SJCRH30 (cell line): ENCODE results near the gene CCDC85C. TPM values are rescaled to one million over a fixed set of nuclear protein-coding genes. Genes with fewer than 3 reads are reported as not detected.
A peak's percentile ranks its signal among the peaks of the same experiment; 100 is the strongest.

ENCODE experiments used
- DNase-seq, 2 experiments: peaks; one replicate each; pipeline ENCODE4 v3.0.0-alpha.2; 2015 to 2020
- H3K27ac ChIP-seq: fragments of 250-450 bp; sonication (Bioruptor Pico); 2 replicates; pipeline ENCODE4 v1.5.1; 2020; ENCODE audit warnings: mild to moderate bottlenecking, moderate library complexity
- H3K27me3 ChIP-seq: fragments of 250-450 bp; sonication (Bioruptor Pico); 2 replicates; pipeline ENCODE4 v1.5.1; 2020; ENCODE audit warnings: mild to moderate bottlenecking, moderate library complexity
- H3K36me3 ChIP-seq: fragments of 250-450 bp; sonication (Bioruptor Pico); 2 replicates; pipeline ENCODE4 v1.5.1; 2020; ENCODE audit warnings: mild to moderate bottlenecking, moderate library complexity
- H3K4me1 ChIP-seq: fragments of 250-450 bp; sonication (Bioruptor Pico); 2 replicates; pipeline ENCODE4 v1.5.1; 2020; ENCODE audit warnings: mild to moderate bottlenecking, moderate library complexity
- H3K4me3 ChIP-seq: fragments of 250-450 bp; sonication (Bioruptor Pico); 2 replicates; pipeline ENCODE4 v1.5.1; 2020; ENCODE audit warnings: mild to moderate bottlenecking, moderate library complexity
- H3K9me3 ChIP-seq: fragments of 250-450 bp; sonication (Bioruptor Pico); replicated peaks from 2 replicates; pipeline ENCODE4 v1.5.1; 2020; ENCODE audit warnings: mild to moderate bottlenecking, moderate library complexity
- total RNA-seq: library from RNA; depleted of rRNA; stranded (reverse); fragments of >200 nt; shearing (Covaris generic); gene quantifications from 2 replicates; pipeline ENCODE4 v1.2.3, GENCODE V29; 2014

The CCDC85C gene
- total RNA-seq, 1 experiment from 2014 or later, result 12.9 TPM

DNA sequence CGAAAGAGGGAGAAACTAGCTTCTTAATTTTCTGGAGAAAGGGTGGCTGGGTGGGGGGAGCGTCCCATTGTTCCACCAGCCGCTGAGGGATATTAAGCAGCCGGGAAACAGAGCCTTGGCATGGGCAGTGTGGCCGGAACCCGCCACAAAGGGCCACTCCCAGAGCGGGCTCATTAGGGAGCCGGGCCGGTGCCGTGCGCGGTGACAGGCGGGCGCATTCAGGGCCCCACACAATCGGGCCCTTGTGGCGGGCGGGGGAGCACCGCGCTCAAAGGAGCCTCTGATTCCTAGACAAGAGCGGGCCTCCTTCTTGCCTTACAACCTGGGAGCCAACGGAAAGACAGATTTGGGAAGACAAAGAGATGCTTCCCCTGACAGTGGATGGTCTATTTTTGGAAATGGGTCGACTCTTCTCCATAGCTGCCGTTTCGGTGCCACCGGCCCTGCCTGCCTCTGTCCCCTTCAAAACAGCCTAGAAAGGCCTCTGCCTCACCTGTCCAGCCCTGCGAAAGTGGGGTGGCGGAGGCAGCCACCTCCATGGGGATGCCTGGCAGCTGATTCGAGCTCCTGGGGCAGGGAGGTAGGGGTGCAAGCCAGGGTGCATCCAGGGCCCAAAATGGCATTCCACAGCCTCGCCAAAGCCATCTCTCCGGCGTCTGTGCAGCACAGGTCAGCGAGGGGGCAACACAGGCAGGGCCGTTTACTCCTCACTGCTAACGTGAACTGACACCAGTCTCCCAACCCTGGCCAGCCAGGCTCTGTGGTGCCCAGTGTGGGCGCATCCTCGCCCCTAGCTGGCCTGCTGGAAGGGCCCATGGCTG is 10.9 kb downstream of the CCDC85C start:
- Histone ChIP-seq H3K9me3 (no peaks in the 10 kb centered on the region), H3K27me3 (no peaks in the 10 kb centered on the region), H3K36me3 (no peaks in the 10 kb centered on the region), H3K27ac (no peak overlapping the region), H3K4me1 (peaks cover 26% of the 10 kb centered on the region), H3K4me3 (no peak overlapping the region)
- DNase-seq, result no peak

DNA sequence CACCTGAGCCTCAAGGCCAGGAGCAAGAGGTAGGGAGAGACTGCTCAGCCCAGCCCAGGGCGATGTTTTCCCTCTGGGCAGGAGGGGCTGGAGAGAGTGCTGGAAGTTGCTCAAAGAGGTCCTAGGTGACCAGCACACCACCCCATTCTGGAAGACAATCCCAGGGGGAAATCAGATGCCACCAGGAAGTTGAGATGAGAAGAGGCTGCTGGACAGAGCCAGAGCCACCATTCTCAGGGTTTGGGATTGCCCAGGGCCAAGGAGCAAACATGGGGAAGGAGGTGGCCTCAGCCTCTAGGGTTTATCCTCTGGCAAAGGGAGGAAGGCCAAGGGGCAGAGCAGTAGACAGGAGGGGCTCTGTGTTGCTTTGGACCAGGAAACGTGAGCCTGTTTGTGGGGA is 11.6 kb downstream of the CCDC85C start:
- Histone ChIP-seq H3K9me3 (no peaks in the 10 kb centered on the region), H3K27me3 (no peaks in the 10 kb centered on the region), H3K36me3 (no peaks in the 10 kb centered on the region), H3K4me3 (no peak overlapping the region), H3K4me1 (peaks cover 26% of the 10 kb centered on the region), H3K27ac (no peak overlapping the region)
- DNase-seq, result no peak

- no peaks in the 10 kb centered on the region for H3K27me3 ChIP-seq
- H3K27ac ChIP-seq, result no peak overlapping the region
- H3K4me1 ChIP-seq, result peaks cover 26% of the 10 kb centered on the region
- H3K36me3 ChIP-seq, result no peaks in the 10 kb centered on the region
- H3K4me3 ChIP-seq, result no peak overlapping the region
- H3K9me3 ChIP-seq, result no peaks in the 10 kb centered on the region
- DNase-seq, result peak; percentile 52 to 59
Observed at GRCh38 chr14:99590746-99591555, 13.1 kb downstream of the CCDC85C start.

- H3K9me3 ChIP-seq, result no peaks in the 10 kb centered on the region
- no peaks in the 10 kb centered on the region for H3K36me3 ChIP-seq
- DNase-seq, result peak; percentile 44 to 75
- H3K4me3 ChIP-seq, result no peak overlapping the region
- H3K27ac ChIP-seq, result no peak overlapping the region
- H3K4me1 ChIP-seq, result peaks cover 26% of the 10 kb centered on the region
- H3K27me3 ChIP-seq, result no peaks in the 10 kb centered on the region
Observed at GRCh38 chr14:99589651-99590530, 14.1 kb downstream of the CCDC85C start.

- Histone ChIP-seq H3K27me3 (no peaks in the 10 kb centered on the region), H3K27ac (no peak overlapping the region), H3K9me3 (no peaks in the 10 kb centered on the region), H3K4me1 (peaks cover 26% of the 10 kb centered on the region), H3K36me3 (no peaks in the 10 kb centered on the region), H3K4me3 (no peak overlapping the region)
- DNase-seq, result no peak
Observed at GRCh38 chr14:99589031-99589441, 15.0 kb downstream of the CCDC85C start.

DNA sequence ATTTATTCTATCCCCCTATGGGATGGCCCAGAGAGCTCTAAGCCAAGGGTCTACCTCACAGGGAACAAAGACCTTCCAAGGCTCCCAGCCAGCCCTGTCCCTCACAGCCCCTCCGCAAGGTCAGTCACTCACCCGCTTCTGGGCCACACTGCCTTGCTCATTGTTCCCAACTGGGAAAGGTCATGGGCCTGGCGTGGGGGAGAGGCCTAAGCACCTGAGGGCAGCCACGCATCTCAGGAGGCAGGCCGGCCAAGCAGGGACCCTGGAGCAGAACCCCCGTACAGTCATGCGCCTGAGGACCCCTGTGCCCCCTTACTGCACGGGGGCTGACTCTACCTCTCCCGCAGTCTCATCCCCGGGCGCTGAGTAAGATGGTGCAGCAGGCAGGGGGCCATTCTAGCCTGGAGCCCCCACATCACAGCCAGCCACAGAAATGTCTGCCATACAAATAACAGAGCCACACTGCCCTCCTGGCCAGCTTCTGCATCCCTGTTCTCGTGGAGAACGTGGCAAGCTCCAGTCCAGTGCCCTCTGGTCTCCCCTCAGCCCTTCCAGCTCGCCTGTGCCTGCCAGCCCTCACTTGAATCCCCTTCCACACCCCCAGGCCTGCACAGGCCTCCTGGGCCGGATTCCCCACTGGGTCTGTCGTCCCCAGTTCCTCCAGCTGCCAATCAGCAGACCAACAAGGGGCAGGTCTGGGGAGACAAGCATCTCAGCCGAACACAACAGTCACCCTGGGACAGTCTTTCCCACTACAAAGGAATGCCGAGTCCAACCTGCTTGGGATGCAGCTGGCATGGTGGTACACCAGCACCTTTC is 16.3 kb downstream of the CCDC85C start:
- no peak overlapping the region for H3K4me3 ChIP-seq
- H3K36me3 ChIP-seq, result no peaks in the 10 kb centered on the region
- H3K27ac ChIP-seq, result no peak overlapping the region
- H3K4me1 ChIP-seq, result peaks cover 26% of the 10 kb centered on the region
- DNase-seq, result no peak
- no peaks in the 10 kb centered on the region for H3K9me3 ChIP-seq
- H3K27me3 ChIP-seq, result no peaks in the 10 kb centered on the region

- no peaks in the 10 kb centered on the region for H3K27me3 ChIP-seq
- no peak for DNase-seq
- peaks cover 26% of the 10 kb centered on the region for H3K4me1 ChIP-seq
- no peaks in the 10 kb centered on the region for H3K9me3 ChIP-seq
- no peak overlapping the region for H3K4me3 ChIP-seq
- no peaks in the 10 kb centered on the region for H3K36me3 ChIP-seq
- H3K27ac ChIP-seq, result no peak overlapping the region
Observed at GRCh38 chr14:99586761-99587459, 17.1 kb downstream of the CCDC85C start.

GRCh38 chr14:99586054-99586760 is 17.8 kb downstream of the CCDC85C start:
- Histone ChIP-seq H3K9me3 (no peaks in the 10 kb centered on the region), H3K27ac (no peak overlapping the region), H3K4me3 (no peak overlapping the region), H3K27me3 (no peaks in the 10 kb centered on the region), H3K36me3 (no peaks in the 10 kb centered on the region), H3K4me1 (peaks cover 24% of the 10 kb centered on the region)
- no peak for DNase-seq

DNA sequence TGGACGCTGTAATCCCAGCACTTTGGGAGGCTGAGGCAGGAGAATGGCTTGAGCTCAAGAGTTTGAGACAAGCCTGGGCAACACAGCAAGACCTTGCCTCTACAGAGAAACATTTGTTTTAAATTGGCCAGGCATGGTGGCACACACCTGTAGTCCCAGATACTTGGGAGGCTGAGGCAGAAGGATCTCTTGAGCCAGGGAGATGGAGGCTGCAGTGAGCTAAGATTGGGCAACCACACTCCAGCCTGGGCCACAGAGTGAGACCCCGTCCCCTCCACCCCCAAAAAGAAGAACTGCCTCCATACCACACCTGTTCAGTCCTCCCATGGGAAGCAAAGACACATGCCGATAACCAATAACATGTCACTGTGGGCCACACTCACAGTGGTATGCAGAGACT is 19.2 kb downstream of the CCDC85C start:
- H3K9me3 ChIP-seq, result no peaks in the 10 kb centered on the region
- H3K4me1 ChIP-seq, result peaks cover 13% of the 10 kb centered on the region; the same call in 1 of the 2 replicates
- DNase-seq, result no peak
- H3K27me3 ChIP-seq, result no peaks in the 10 kb centered on the region
- H3K4me3 ChIP-seq, result no peak overlapping the region
- H3K27ac ChIP-seq, result no peak overlapping the region
- H3K36me3 ChIP-seq, result no peaks in the 10 kb centered on the region

DNA sequence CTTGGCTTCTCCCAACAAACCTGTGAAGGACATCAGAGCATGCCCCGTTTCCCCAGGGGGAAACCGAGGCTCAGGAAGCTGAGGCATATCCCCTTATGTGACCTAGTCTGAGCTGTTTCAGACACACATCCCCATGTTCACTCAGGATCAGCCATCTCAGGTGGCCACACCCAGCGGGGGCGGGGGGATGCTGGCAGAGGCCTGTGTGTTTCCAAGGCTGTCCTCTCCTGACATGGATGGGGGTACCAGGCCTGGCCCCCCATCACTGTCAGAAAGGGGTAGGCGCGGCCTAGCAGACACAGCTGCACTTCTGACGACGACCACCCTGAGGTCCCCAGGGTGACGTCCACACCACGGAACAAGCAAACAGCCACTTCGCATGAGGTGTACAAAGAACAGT is 22.1 kb downstream of the CCDC85C start:
- H3K4me3 ChIP-seq, result no peak overlapping the region
- H3K4me1 ChIP-seq, result peaks cover 19% of the 10 kb centered on the region
- H3K36me3 ChIP-seq, result no peaks in the 10 kb centered on the region
- H3K27me3 ChIP-seq, result no peaks in the 10 kb centered on the region
- H3K27ac ChIP-seq, result no peak overlapping the region
- H3K9me3 ChIP-seq, result no peaks in the 10 kb centered on the region
- no peak for DNase-seq

DNA sequence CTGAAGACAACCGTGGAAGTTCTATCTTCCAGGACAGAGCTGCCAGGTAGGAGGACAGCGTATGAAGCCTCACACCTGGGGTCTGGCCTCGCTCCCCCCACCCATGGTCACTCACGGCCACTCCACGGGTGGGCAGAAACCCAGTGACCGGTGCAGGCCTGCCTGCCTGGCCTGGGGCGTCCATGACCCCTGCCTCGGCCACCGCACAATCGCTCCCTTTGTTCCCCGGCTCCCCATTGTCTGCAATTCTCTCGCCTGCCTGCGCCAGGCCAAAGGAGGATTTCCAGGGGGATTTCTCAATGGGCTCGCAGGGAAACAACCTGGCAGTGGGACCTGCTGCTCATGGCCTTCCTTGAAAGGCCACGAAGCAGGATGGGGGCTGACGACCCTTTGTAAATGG is 22.6 kb downstream of the CCDC85C start:
- Histone ChIP-seq H3K4me1 (peaks cover 24% of the 10 kb centered on the region), H3K27me3 (no peaks in the 10 kb centered on the region), H3K27ac (no peak overlapping the region), H3K36me3 (no peaks in the 10 kb centered on the region), H3K9me3 (no peaks in the 10 kb centered on the region), H3K4me3 (no peak overlapping the region)
- DNase-seq, result no peak

- Histone ChIP-seq H3K27ac (peak overlapping the region; percentile 78), H3K36me3 (no peaks in the 10 kb centered on the region), H3K27me3 (no peaks in the 10 kb centered on the region), H3K9me3 (no peaks in the 10 kb centered on the region), H3K4me3 (no peak overlapping the region), H3K4me1 (peaks cover 37% of the 10 kb centered on the region)
- peak in 1 of 2 experiments; percentile 69 for DNase-seq
Observed at GRCh38 chr14:99579903-99580571, 24.0 kb downstream of the CCDC85C start.
